MM.1S (cell line): ENCODE results near the gene DNAJC8.

Experiments used
- EZH2 ChIP-seq: fragments of 300-600 bp; sonication (generic); optimal IDR thresholded peaks from 2 replicates; pipeline ENCODE3; 2017; ENCODE audit warnings: low read depth, mild to moderate bottlenecking, antibody characterized with exemption, low read length, mixed read lengths
- TF ChIP-seq, protein P1 (sequence below): fragments of 300-600 bp; sonication (generic); IDR thresholded peaks from 2 replicates; pipeline ENCODE4 v1.5.1; 2016; ENCODE audit warnings: antibody characterized with exemption, low read length, mixed read lengths

DNA sequence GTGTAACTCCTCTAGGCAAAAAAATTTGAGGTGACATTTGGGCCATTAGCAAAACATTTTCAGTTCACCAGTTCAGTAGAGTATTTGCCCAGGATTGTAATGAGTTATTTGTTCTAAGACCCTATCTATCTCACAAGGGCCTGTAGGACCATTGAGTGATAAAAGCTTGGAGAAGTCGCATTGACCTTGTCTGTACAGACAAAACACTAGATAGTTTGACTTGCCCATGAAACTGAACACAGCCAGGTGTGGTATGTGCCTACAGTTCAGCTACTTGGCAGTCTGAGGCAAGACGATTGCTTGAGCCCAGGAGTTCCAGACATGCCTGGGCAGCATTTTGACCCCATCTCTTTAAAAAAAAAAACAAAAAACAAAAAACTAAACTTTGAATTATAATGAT lies 6.2 kb upstream of the DNAJC8 start:
- TF ChIP-seq, protein P1, sequence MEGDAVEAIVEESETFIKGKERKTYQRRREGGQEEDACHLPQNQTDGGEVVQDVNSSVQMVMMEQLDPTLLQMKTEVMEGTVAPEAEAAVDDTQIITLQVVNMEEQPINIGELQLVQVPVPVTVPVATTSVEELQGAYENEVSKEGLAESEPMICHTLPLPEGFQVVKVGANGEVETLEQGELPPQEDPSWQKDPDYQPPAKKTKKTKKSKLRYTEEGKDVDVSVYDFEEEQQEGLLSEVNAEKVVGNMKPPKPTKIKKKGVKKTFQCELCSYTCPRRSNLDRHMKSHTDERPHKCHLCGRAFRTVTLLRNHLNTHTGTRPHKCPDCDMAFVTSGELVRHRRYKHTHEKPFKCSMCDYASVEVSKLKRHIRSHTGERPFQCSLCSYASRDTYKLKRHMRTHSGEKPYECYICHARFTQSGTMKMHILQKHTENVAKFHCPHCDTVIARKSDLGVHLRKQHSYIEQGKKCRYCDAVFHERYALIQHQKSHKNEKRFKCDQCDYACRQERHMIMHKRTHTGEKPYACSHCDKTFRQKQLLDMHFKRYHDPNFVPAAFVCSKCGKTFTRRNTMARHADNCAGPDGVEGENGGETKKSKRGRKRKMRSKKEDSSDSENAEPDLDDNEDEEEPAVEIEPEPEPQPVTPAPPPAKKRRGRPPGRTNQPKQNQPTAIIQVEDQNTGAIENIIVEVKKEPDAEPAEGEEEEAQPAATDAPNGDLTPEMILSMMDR = no peak
- TF ChIP-seq EZH2 = no peak
